Caco-2 (cell line): ENCODE data around the gene GLB1L2. TPM values are rescaled to one million over a fixed set of nuclear protein-coding genes. Genes with fewer than 3 reads are reported as not detected.

Source experiments
- BruUV-seq: library from RNA; stranded (reverse); fragments of 400-500 nt; replicated peaks from 2 replicates; lab custom pipeline; 2021; lab: Mats Ljungman, UMichigan
- CTCF ChIA-PET: fragments of 300-600 bp; sonication (Branson Sonifier 250); formaldehyde crosslinking; loops from one replicate; lab custom pipeline; 2022; ENCODE audit warnings: antibody characterized with exemption; lab: Charles Lee
- POLR2A ChIA-PET: fragments of 300-600 bp; sonication (Branson Sonifier 250); formaldehyde crosslinking; loops from one replicate; lab custom pipeline; 2022; ENCODE audit warnings: antibody characterized with exemption; lab: Charles Lee
- DNase-seq, 2 experiments: peaks; one replicate each; pipeline versions ENCODE4 v3.0.0 to v3.0.0-alpha.2; 2020 to 2022
- H3K27me3 ChIP-seq: replicated peaks from 2 replicates; pipeline ENCODE4 v1.6.0; 2011; ENCODE audit warnings: low read length; ENCODE audit not compliant: control insufficient read depth, insufficient read depth
- H3K36me3 ChIP-seq: 2 replicates; pipeline ENCODE4 v1.5.1; 2011; ENCODE audit warnings: low read length; ENCODE audit not compliant: control insufficient read depth, insufficient read depth
- H3K4me1 ChIP-seq: fragments of 250-450 bp; sonication (Bioruptor Pico); 2 replicates; pipeline ENCODE4 v1.5.1; 2020; ENCODE audit warnings: mild to moderate bottlenecking
- H3K4me3 ChIP-seq: 2 replicates; pipeline ENCODE4 v1.5.1; 2011; ENCODE audit warnings: low read depth, mild to moderate bottlenecking, control low read depth, low read length
- H3K9me3 ChIP-seq: fragments of 250-450 bp; sonication (Bioruptor Pico); 2 replicates; pipeline ENCODE4 v1.5.1; 2020; ENCODE audit warnings: mild to moderate bottlenecking, moderate library complexity
- H3K27ac Mint-ChIP-seq: one replicate; pipeline ENCODE4 v1.8.0; 2022; ENCODE audit warnings: mixed read lengths; ENCODE audit not compliant: unreplicated experiment
- H3K27me3 Mint-ChIP-seq: one replicate; pipeline ENCODE4 v1.8.0; 2022; ENCODE audit warnings: mixed read lengths; ENCODE audit not compliant: insufficient read depth, unreplicated experiment
- H3K36me3 Mint-ChIP-seq: one replicate; pipeline ENCODE4 v1.8.0; 2022; ENCODE audit warnings: mild to moderate bottlenecking, mixed read lengths; ENCODE audit not compliant: insufficient read depth, unreplicated experiment
- H3K4me1 Mint-ChIP-seq: one replicate; pipeline ENCODE4 v1.8.0; 2022; ENCODE audit warnings: low read depth, mixed read lengths; ENCODE audit not compliant: unreplicated experiment
- H3K4me3 Mint-ChIP-seq: one replicate; pipeline ENCODE4 v1.8.0; 2022; ENCODE audit warnings: mild to moderate bottlenecking, moderate library complexity, mixed read lengths; ENCODE audit not compliant: unreplicated experiment
- H3K9me3 Mint-ChIP-seq: one replicate; pipeline ENCODE4 v1.8.0; 2022; ENCODE audit warnings: mixed read lengths; ENCODE audit not compliant: unreplicated experiment
- CTCF ChIP-seq, 2 experiments: fragments of 200-600 bp in 1 of 2; IDR thresholded peaks; 1 replicate in 1 of 2; 2 replicates in 1 of 2; pipeline versions ENCODE4 v1.5.1 to v1.8.0; 2011 to 2022; ENCODE audit warnings: antibody characterized with exemption in 1 of 2, control low read depth in 1 of 2, inconsistent platforms in 1 of 2, low read depth in 1 of 2, low read length in 1 of 2, mild to moderate bottlenecking in 1 of 2, moderate library complexity in 1 of 2; ENCODE audit not compliant: insufficient read depth in 1 of 2, severe bottlenecking in 1 of 2, unreplicated experiment in 1 of 2
- intact Hi-C: fragments of 100-400 bp; cut with micrococcal nuclease; formaldehyde crosslinking; loops from one replicate; pipeline ENCODE4 v1.10.0; 2022; ENCODE audit not compliant: unreplicated experiment
- total RNA-seq: library from RNA; stranded (reverse); gene quantifications from 2 replicates; pipeline ENCODE4 v1.2.3, GENCODE V29; 2022

The GLB1L2 gene
- total RNA-seq, 1 experiment from 2014 or later, result 15.8 TPM

- Mint-ChIP-seq H3K4me3 (no peak overlapping the region), H3K4me1 (no peaks in the 10 kb centered on the region), H3K27me3 (peaks cover 3% of the 10 kb centered on the region), H3K36me3 (no peaks in the 10 kb centered on the region), H3K27ac (no peak overlapping the region), H3K9me3 (no peaks in the 10 kb centered on the region)
- Histone ChIP-seq H3K4me1 (no peaks in the 10 kb centered on the region), H3K9me3 (0 out of 2 replicates have a peak, but pooled peaks cover 2% of the 10 kb centered on the region), H3K36me3 (no peaks in the 10 kb centered on the region), H3K27me3 (no peaks in the 10 kb centered on the region), H3K4me3 (no peak overlapping the region)
- TF ChIP-seq CTCF (IDR thresholded peaks at IDR 0.05; ENCODE audit: insufficient read depth in 1 of 2, low read depth in 1 of 2, low read length in 1 of 2, severe bottlenecking in 1 of 2, unreplicated experiment in 1 of 2), result no peak
- peak in 1 of 2 experiments; percentile 35 for DNase-seq
- POLR2A ChIA-PET, result no interaction called here
- BruUV-seq, result no TSS peak
- CTCF ChIA-PET, result no interaction called here
- intact Hi-C loops, result no loop called here
These were observed 26.5 kb downstream of the GLB1L2 start for GRCh38 chr11:134358165-134358855.

GRCh38 chr11:134358856-134359490 is 27.2 kb downstream of the GLB1L2 start:
- Histone ChIP-seq H3K4me3 (no peak overlapping the region), H3K4me1 (no peaks in the 10 kb centered on the region), H3K36me3 (no peaks in the 10 kb centered on the region), H3K9me3 (0 out of 2 replicates have a peak, but pooled peaks cover 2% of the 10 kb centered on the region), H3K27me3 (no peaks in the 10 kb centered on the region)
- H3K36me3 Mint-ChIP-seq, result no peaks in the 10 kb centered on the region
- intact Hi-C loops, result no loop called here
- ChIA-PET CTCF (interaction anchor here (0.5 kb wide), 1 partner anchor 83 kb away, joined by 4 read pairs; the partner anchor contains the start of gene GLB1L3), POLR2A (no interaction called here)
- BruUV-seq, result no TSS peak
- H3K9me3 Mint-ChIP-seq, result no peaks in the 10 kb centered on the region
- H3K4me1 Mint-ChIP-seq, result no peaks in the 10 kb centered on the region
- H3K27ac Mint-ChIP-seq, result no peak overlapping the region
- peaks cover 3% of the 10 kb centered on the region for H3K27me3 Mint-ChIP-seq
- no peak for TF ChIP-seq CTCF (IDR thresholded peaks at IDR 0.05; ENCODE audit: insufficient read depth in 1 of 2, low read depth in 1 of 2, low read length in 1 of 2, severe bottlenecking in 1 of 2, unreplicated experiment in 1 of 2)
- DNase-seq, result peak in 1 of 2 experiments; percentile 26
- H3K4me3 Mint-ChIP-seq, result no peak overlapping the region

- no peaks in the 10 kb centered on the region for H3K36me3 ChIP-seq
- H3K27me3 ChIP-seq, result no peaks in the 10 kb centered on the region
- Mint-ChIP-seq H3K27me3 (peaks cover 3% of the 10 kb centered on the region), H3K27ac (no peak overlapping the region), H3K9me3 (no peaks in the 10 kb centered on the region), H3K36me3 (no peaks in the 10 kb centered on the region), H3K4me1 (no peaks in the 10 kb centered on the region), H3K4me3 (no peak overlapping the region)
- BruUV-seq, result no TSS peak
- TF ChIP-seq CTCF (IDR thresholded peaks at IDR 0.05; ENCODE audit: insufficient read depth in 1 of 2, low read depth in 1 of 2, low read length in 1 of 2, severe bottlenecking in 1 of 2, unreplicated experiment in 1 of 2), result no peak
- no peak for DNase-seq
- 0 out of 2 replicates have a peak, but pooled peaks cover 2% of the 10 kb centered on the region for H3K9me3 ChIP-seq
- H3K4me1 ChIP-seq, result no peaks in the 10 kb centered on the region
- CTCF ChIA-PET, result interaction anchor here (0.5 kb wide), 1 partner anchor 83 kb away, joined by 4 read pairs; the partner anchor contains the start of gene GLB1L3
- intact Hi-C loops, result no loop called here
- H3K4me3 ChIP-seq, result no peak overlapping the region
- POLR2A ChIA-PET, result no interaction called here
These were observed 27.9 kb downstream of the GLB1L2 start for GRCh38 chr11:134359646-134360045.
